ENCODE results near the gene LRP5.

The LRP5 gene

DNA sequence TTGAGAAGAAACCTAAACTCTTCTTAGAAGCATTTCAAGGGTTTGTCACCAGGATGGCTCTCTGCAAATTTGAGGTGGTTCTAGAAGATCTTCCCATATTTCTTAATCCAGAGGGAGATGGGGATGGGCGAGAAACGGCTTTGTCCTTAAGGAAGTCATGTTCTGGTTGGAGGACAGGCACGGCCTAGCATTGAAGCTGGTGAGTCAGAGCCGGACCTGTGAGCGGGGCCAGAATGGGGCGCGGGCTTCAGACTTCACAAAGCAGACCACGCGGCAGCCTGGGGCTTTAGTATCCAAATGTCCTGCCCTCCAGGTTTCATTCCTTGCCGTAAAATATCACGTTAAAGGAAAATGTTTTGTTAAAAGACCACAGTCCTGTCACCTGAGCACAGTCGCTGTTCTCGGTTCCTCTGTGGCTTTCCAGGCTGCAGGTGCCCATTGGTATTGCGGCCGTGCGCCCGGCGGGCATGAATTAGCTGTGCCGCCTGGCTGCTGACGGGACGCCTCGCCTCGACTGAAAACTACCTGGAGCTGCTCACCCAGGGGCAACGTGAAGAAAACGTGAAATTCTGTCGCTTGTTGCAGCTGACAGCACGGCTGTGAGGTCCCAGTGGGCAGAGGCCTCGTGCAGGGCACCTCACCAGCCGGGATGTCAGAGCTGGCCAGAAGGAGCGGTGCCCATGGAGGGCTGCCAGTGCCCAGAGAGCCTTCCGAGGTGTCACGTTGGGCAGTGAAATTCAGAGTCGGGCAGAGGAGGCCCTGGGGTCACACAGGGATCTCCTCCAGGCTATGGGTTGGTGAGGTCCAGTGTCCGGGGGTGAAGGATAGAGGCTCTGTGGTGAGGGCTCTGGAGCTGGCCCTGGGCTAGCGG lies 59.0 kb downstream of the LRP5 start:
- Histone ChIP-seq H2BK12ac (ENCODE audit: low read length in 2 of 2) (peak overlapping the region in 1 of 2 experiments; percentile 58), H3K4me2 (ENCODE audit: low read length, poor library complexity, severe bottlenecking) (no peak overlapping the region), H2BK120ac (ENCODE audit: low read depth, low read length) (no peak overlapping the region), H2BK5ac (ENCODE audit: low read depth, low read length, poor library complexity, severe bottlenecking) (no peak overlapping the region), H3K4ac (ENCODE audit: low read depth in 1 of 2, low read length in 2 of 2) (no peak overlapping the region), H3K27me3 (ENCODE audit: control insufficient read depth in 1 of 2, insufficient read depth in 1 of 2, low read length in 2 of 2) (no peaks in the 10 kb centered on the region), H3K9ac (ENCODE audit: low read length) (peak overlapping the region; percentile 7), H2AK5ac (ENCODE audit: low read length, severe bottlenecking) (no peak overlapping the region), H3K9me3 (ENCODE audit: control insufficient read depth, low read length) (no peaks in the 10 kb centered on the region), H3K23ac (ENCODE audit: low read length in 2 of 2) (no peak overlapping the region), H2BK15ac (ENCODE audit: low read depth, poor library complexity, severe bottlenecking) (no peak overlapping the region), H4K8ac (ENCODE audit: low read length) (peak overlapping the region; percentile 13), H3K18ac (ENCODE audit: low read depth in 1 of 2, low read length in 2 of 2) (peak overlapping the region in 1 of 2 experiments; percentile 34), H3K4me1 (ENCODE audit: control insufficient read depth, insufficient read depth, low read depth, low read length) (peaks cover 47% of the 10 kb centered on the region), H3K14ac (ENCODE audit: low read length in 2 of 2) (peak overlapping the region in 1 of 2 experiments; percentile 74), H2AFZ (ENCODE audit: low read depth, low read length) (no peak overlapping the region), H3K4me3 (ENCODE audit: insufficient read depth in 1 of 2, low read depth in 1 of 2, low read length in 2 of 2) (no peak overlapping the region), H3K36me3 (ENCODE audit: control insufficient read depth in 1 of 2, insufficient read depth in 2 of 2, low read depth in 1 of 2, low read length in 2 of 2) (peaks cover 10 to 41% of the 10 kb centered on the region in 2 experiments), H4K91ac (ENCODE audit: low read length) (no peak overlapping the region), H3K27ac (ENCODE audit: low read length, poor library complexity, severe bottlenecking) (peak overlapping the region; percentile 53), H3K79me1 (replicated peaks; ENCODE audit: low read length, poor library complexity, severe bottlenecking) (peaks cover 9% of the 10 kb centered on the region)
- peak; percentile 69 for DNase-seq
- WGBS = 91% methylated on average over 35 of the region's 35 CpGs

GRCh38 chr11:68372114-68372513 lies 59.7 kb downstream of the LRP5 start:
- H3K4me1 ChIP-seq (ENCODE audit: control insufficient read depth, insufficient read depth, low read depth, low read length) = peaks cover 47% of the 10 kb centered on the region
- H3K4me3 ChIP-seq (ENCODE audit: insufficient read depth in 1 of 2, low read depth in 1 of 2, low read length in 2 of 2) = no peak overlapping the region
- no peak overlapping the region for H3K14ac ChIP-seq (ENCODE audit: low read length in 2 of 2)
- no peak overlapping the region for H2BK5ac ChIP-seq (ENCODE audit: low read depth, low read length, poor library complexity, severe bottlenecking)
- H2AK5ac ChIP-seq (ENCODE audit: low read length, severe bottlenecking) = no peak overlapping the region
- H3K27ac ChIP-seq (ENCODE audit: low read length, poor library complexity, severe bottlenecking) = no peak overlapping the region
- no peak for DNase-seq
- no peak overlapping the region for H3K9ac ChIP-seq (ENCODE audit: low read length)
- H4K8ac ChIP-seq (ENCODE audit: low read length) = no peak overlapping the region
- H3K23ac ChIP-seq (ENCODE audit: low read length in 2 of 2) = no peak overlapping the region
- H3K9me3 ChIP-seq (ENCODE audit: control insufficient read depth, low read length) = no peaks in the 10 kb centered on the region
- peak overlapping the region in 1 of 2 experiments; percentile 8 for H2BK12ac ChIP-seq (ENCODE audit: low read length in 2 of 2)
- H2BK15ac ChIP-seq (ENCODE audit: low read depth, poor library complexity, severe bottlenecking) = no peak overlapping the region
- H3K36me3 ChIP-seq (ENCODE audit: control insufficient read depth in 1 of 2, insufficient read depth in 2 of 2, low read depth in 1 of 2, low read length in 2 of 2) = peaks cover 8 to 38% of the 10 kb centered on the region in 2 experiments
- 90% methylated on average over 21 of the region's 21 CpGs for WGBS
- no peak overlapping the region for H2BK120ac ChIP-seq (ENCODE audit: low read depth, low read length)
- H3K4me2 ChIP-seq (ENCODE audit: low read length, poor library complexity, severe bottlenecking) = no peak overlapping the region
- peaks cover 13% of the 10 kb centered on the region for H3K79me1 ChIP-seq (replicated peaks; ENCODE audit: low read length, poor library complexity, severe bottlenecking)
- H3K18ac ChIP-seq (ENCODE audit: low read depth in 1 of 2, low read length in 2 of 2) = no peak overlapping the region
- H3K27me3 ChIP-seq (ENCODE audit: control insufficient read depth in 1 of 2, insufficient read depth in 1 of 2, low read length in 2 of 2) = no peaks in the 10 kb centered on the region
- H2AFZ ChIP-seq (ENCODE audit: low read depth, low read length) = no peak overlapping the region
- no peak overlapping the region for H3K4ac ChIP-seq (ENCODE audit: low read depth in 1 of 2, low read length in 2 of 2)
- H4K91ac ChIP-seq (ENCODE audit: low read length) = peak overlapping the region; percentile 74

- Histone ChIP-seq H3K79me1 (replicated peaks; ENCODE audit: low read length, poor library complexity, severe bottlenecking) (peaks cover 13% of the 10 kb centered on the region), H4K8ac (ENCODE audit: low read length) (no peak overlapping the region), H2BK120ac (ENCODE audit: low read depth, low read length) (peak overlapping the region; percentile 29), H3K14ac (ENCODE audit: low read length in 2 of 2) (no peak overlapping the region), H3K4me1 (ENCODE audit: control insufficient read depth, insufficient read depth, low read depth, low read length) (peaks cover 49% of the 10 kb centered on the region), H2AFZ (ENCODE audit: low read depth, low read length) (no peak overlapping the region), H3K23ac (ENCODE audit: low read length in 2 of 2) (no peak overlapping the region), H2BK15ac (ENCODE audit: low read depth, poor library complexity, severe bottlenecking) (no peak overlapping the region), H2AK5ac (ENCODE audit: low read length, severe bottlenecking) (no peak overlapping the region), H4K91ac (ENCODE audit: low read length) (peak overlapping the region; percentile 74), H3K27ac (ENCODE audit: low read length, poor library complexity, severe bottlenecking) (no peak overlapping the region), H3K9me3 (ENCODE audit: control insufficient read depth, low read length) (no peaks in the 10 kb centered on the region), H3K36me3 (ENCODE audit: control insufficient read depth in 1 of 2, insufficient read depth in 2 of 2, low read depth in 1 of 2, low read length in 2 of 2) (peaks cover 5 to 35% of the 10 kb centered on the region in 2 experiments), H2BK5ac (ENCODE audit: low read depth, low read length, poor library complexity, severe bottlenecking) (no peak overlapping the region), H3K4me3 (ENCODE audit: insufficient read depth in 1 of 2, low read depth in 1 of 2, low read length in 2 of 2) (no peak overlapping the region), H3K4me2 (ENCODE audit: low read length, poor library complexity, severe bottlenecking) (no peak overlapping the region), H2BK12ac (ENCODE audit: low read length in 2 of 2) (no peak overlapping the region), H3K9ac (ENCODE audit: low read length) (no peak overlapping the region), H3K27me3 (ENCODE audit: control insufficient read depth in 1 of 2, insufficient read depth in 1 of 2, low read length in 2 of 2) (no peaks in the 10 kb centered on the region), H3K18ac (ENCODE audit: low read depth in 1 of 2, low read length in 2 of 2) (no peak overlapping the region), H3K4ac (ENCODE audit: low read depth in 1 of 2, low read length in 2 of 2) (no peak overlapping the region)
- 87% methylated on average over 10 of the region's 15 CpGs for WGBS
- DNase-seq = no peak
These were observed 60.2 kb downstream of the LRP5 start for GRCh38 chr11:68372625-68373024.

GRCh38 chr11:68373189-68373814 lies 60.9 kb downstream of the LRP5 start:
- Histone ChIP-seq H3K9me3 (ENCODE audit: control insufficient read depth, low read length) (no peaks in the 10 kb centered on the region), H3K23ac (ENCODE audit: low read length in 2 of 2) (peak overlapping the region in 1 of 2 experiments; percentile 57), H3K14ac (ENCODE audit: low read length in 2 of 2) (peak overlapping the region in 1 of 2 experiments; percentile 94), H3K9ac (ENCODE audit: low read length) (peak overlapping the region; percentile 83), H3K27me3 (ENCODE audit: control insufficient read depth in 1 of 2, insufficient read depth in 1 of 2, low read length in 2 of 2) (no peaks in the 10 kb centered on the region), H3K27ac (ENCODE audit: low read length, poor library complexity, severe bottlenecking) (peak overlapping the region; percentile 50), H3K4ac (ENCODE audit: low read depth in 1 of 2, low read length in 2 of 2) (peak overlapping the region; percentile 89 to 92), H3K79me1 (replicated peaks; ENCODE audit: low read length, poor library complexity, severe bottlenecking) (peaks cover 14% of the 10 kb centered on the region), H3K36me3 (ENCODE audit: control insufficient read depth in 1 of 2, insufficient read depth in 2 of 2, low read depth in 1 of 2, low read length in 2 of 2) (peaks cover under 1 to 31% of the 10 kb centered on the region in 2 experiments), H2AFZ (ENCODE audit: low read depth, low read length) (no peak overlapping the region), H2BK15ac (ENCODE audit: low read depth, poor library complexity, severe bottlenecking) (peak overlapping the region; percentile 87), H3K4me3 (ENCODE audit: insufficient read depth in 1 of 2, low read depth in 1 of 2, low read length in 2 of 2) (peak overlapping the region in 1 of 2 experiments; percentile 55), H2BK12ac (ENCODE audit: low read length in 2 of 2) (peak overlapping the region; percentile 87 to 94), H3K4me2 (ENCODE audit: low read length, poor library complexity, severe bottlenecking) (no peak overlapping the region), H4K91ac (ENCODE audit: low read length) (peak overlapping the region; percentile 97), H2AK5ac (ENCODE audit: low read length, severe bottlenecking) (no peak overlapping the region), H2BK120ac (ENCODE audit: low read depth, low read length) (peak overlapping the region; percentile 75), H3K18ac (ENCODE audit: low read depth in 1 of 2, low read length in 2 of 2) (peak overlapping the region; percentile 83 to 95), H4K8ac (ENCODE audit: low read length) (peak overlapping the region; percentile 93), H2BK5ac (ENCODE audit: low read depth, low read length, poor library complexity, severe bottlenecking) (no peak overlapping the region), H3K4me1 (ENCODE audit: control insufficient read depth, insufficient read depth, low read depth, low read length) (peaks cover 48% of the 10 kb centered on the region)
- peak; percentile 53 for DNase-seq
- WGBS = 70% methylated on average over 22 of the region's 22 CpGs
